Type B pancreatic cell (in vitro differentiated cells): Measurements from ENCODE around the gene PTPN1. TPM values are rescaled to one million over a fixed set of nuclear protein-coding genes. Genes with fewer than 3 reads are reported as not detected.

Source experiments
- DNase-seq: peaks from one replicate; pipeline ENCODE4 v3.0.0; 2021; ENCODE audit warnings: mixed read lengths; ENCODE audit not compliant: unreplicated experiment; ENCODE audit errors: extremely low spot score
- H3K27ac Mint-ChIP-seq: 2 replicates; pipeline ENCODE4 v1.8.0; 2021; ENCODE audit warnings: mild to moderate bottlenecking, mixed read lengths
- H3K27me3 Mint-ChIP-seq: 2 replicates; pipeline ENCODE4 v1.8.0; 2021; ENCODE audit warnings: mixed read lengths
- H3K36me3 Mint-ChIP-seq: 2 replicates; pipeline ENCODE4 v1.8.0; 2021; ENCODE audit warnings: mixed read lengths
- H3K4me1 Mint-ChIP-seq: one replicate; pipeline ENCODE4 v1.8.0; 2021; ENCODE audit warnings: mixed read lengths; ENCODE audit not compliant: unreplicated experiment
- H3K4me3 Mint-ChIP-seq: 2 replicates; pipeline ENCODE4 v1.8.0; 2021; ENCODE audit warnings: mild to moderate bottlenecking, mixed read lengths
- H3K9me3 Mint-ChIP-seq: 2 replicates; pipeline ENCODE4 v1.8.0; 2021; ENCODE audit warnings: mixed read lengths
- CTCF ChIP-seq: fragments of 200-600 bp; sonication (generic); conservative IDR thresholded peaks from 2 replicates; pipeline ENCODE4 v1.5.0; 2021; ENCODE audit warnings: antibody characterized with exemption, mild to moderate bottlenecking
- total RNA-seq: library from RNA; stranded (reverse); gene quantifications from 2 replicates; pipeline ENCODE4 v1.2.1, GENCODE V29; 2021; ENCODE audit warnings: low replicate concordance

PTPN1 gene
- total RNA-seq, 1 donor from 2014 or later = 27.6 TPM

GRCh38 chr20:50475681-50476292 lies 34.4 kb upstream of the PTPN1 start:
- Mint-ChIP-seq H3K36me3 (no peaks in the 10 kb centered on the region), H3K27ac (peak overlapping the region; percentile 32), H3K4me1 (peaks cover 12% of the 10 kb centered on the region), H3K4me3 (no peak overlapping the region), H3K27me3 (no peaks in the 10 kb centered on the region), H3K9me3 (no peaks in the 10 kb centered on the region)
- TF ChIP-seq CTCF = no peak
- DNase-seq = no peak

- H3K4me1 Mint-ChIP-seq = peaks cover 12% of the 10 kb centered on the region
- H3K36me3 Mint-ChIP-seq = no peaks in the 10 kb centered on the region
- TF ChIP-seq CTCF = no peak
- no peak overlapping the region for H3K4me3 Mint-ChIP-seq
- no peaks in the 10 kb centered on the region for H3K27me3 Mint-ChIP-seq
- DNase-seq = no peak
- no peak overlapping the region for H3K27ac Mint-ChIP-seq
- H3K9me3 Mint-ChIP-seq = no peaks in the 10 kb centered on the region
Observed at GRCh38 chr20:50477239-50477872, 32.8 kb upstream of the PTPN1 start.

DNA sequence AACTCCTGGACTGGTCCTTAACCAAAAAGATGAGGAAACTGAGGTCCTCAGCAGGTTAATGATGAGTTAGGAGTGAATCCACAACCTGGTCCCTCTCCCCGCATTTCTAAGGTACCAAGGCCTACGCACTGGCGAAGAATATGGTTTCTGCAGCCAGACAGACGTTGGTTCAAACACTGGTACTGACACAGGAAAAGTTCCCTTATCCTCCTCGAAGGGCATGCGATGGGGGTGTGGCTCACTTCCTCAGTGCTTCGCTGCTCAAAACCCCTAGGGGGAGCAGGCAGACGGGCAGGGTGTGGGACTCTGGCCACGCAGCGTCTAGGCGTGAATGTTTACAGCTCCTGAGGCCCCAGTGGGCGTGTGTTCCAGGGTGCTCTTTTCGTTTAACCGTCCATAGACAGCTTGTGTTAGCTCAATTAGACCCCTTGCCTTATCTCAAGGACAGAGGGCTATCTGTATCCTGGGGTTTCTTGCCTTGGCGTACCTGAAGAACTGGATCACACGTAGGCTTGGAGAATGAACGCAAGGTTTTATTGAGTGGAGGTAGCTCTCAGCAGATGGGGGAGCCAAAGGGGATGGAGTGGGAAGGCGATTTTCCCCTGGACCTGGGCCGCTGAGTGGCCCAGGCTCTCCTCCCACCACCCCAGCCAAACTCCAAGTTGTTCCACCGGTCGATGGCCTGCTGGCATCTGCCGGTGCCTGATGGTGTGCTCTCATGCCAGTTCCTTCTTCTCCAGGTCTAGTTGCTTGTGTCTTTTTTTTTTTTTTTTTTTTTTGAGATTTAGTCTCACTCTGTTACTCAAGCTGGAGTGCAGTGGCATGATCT lies 31.8 kb upstream of the PTPN1 start:
- no peak overlapping the region for H3K27ac Mint-ChIP-seq
- H3K36me3 Mint-ChIP-seq = no peaks in the 10 kb centered on the region
- no peak for DNase-seq
- H3K27me3 Mint-ChIP-seq = peaks cover 6% of the 10 kb centered on the region
- no peak overlapping the region for H3K4me3 Mint-ChIP-seq
- peaks cover 8% of the 10 kb centered on the region for H3K4me1 Mint-ChIP-seq
- no peaks in the 10 kb centered on the region for H3K9me3 Mint-ChIP-seq
- peak; percentile 72 for TF ChIP-seq CTCF

DNA sequence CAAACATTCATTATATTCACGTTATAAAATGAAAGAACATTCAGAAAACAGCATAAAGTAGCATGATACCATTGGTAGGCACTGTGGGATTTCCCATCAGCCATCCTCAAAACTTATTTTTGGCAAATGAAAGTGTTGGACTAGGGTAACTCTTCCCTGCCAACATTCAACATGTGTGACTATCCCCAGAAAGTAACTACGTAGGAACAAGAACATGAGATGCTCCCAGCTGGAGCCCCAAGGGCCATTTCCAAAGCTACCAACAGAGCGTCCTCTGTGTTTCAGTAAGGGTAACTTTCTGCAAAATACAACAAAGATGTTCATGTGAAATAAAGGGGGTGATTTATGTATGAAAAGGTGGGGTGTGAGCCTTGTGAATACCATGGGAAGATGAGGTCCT lies 28.4 kb upstream of the PTPN1 start:
- Mint-ChIP-seq H3K4me1 (no peaks in the 10 kb centered on the region), H3K27me3 (peaks cover 8% of the 10 kb centered on the region), H3K4me3 (no peak overlapping the region), H3K27ac (no peak overlapping the region), H3K36me3 (no peaks in the 10 kb centered on the region), H3K9me3 (no peaks in the 10 kb centered on the region)
- no peak for DNase-seq
- TF ChIP-seq CTCF = no peak

DNA sequence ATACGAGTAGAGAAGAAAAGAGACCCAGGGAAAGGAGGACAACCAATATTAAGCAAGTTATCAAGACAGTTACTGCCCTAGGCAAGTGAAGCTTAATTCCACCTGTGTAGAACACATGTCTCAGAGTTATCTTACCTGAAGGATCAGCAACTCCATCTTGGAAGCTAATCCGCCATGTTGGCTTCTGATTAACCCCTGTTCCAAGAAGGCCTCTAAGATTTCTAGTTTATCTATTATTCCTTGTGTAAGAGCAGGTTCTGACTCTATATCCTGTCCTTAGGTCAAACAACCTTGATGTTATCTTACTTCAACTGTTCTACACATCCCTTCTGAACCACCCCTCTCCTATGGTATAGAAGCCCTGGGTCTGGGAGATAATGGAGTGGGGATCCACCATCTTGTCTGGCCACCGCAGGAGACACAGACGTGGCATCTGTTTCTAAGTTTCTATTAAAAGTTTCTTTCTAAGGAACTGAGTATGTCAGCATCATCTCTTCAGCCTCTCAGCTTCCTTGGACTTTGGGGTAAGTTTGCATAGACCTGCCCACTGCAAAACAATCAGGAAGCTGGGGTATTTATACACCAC lies 27.7 kb upstream of the PTPN1 start:
- no peaks in the 10 kb centered on the region for H3K4me1 Mint-ChIP-seq
- H3K4me3 Mint-ChIP-seq = no peak overlapping the region
- no peaks in the 10 kb centered on the region for H3K36me3 Mint-ChIP-seq
- no peaks in the 10 kb centered on the region for H3K9me3 Mint-ChIP-seq
- peaks cover 8% of the 10 kb centered on the region for H3K27me3 Mint-ChIP-seq
- no peak for DNase-seq
- H3K27ac Mint-ChIP-seq = no peak overlapping the region
- no peak for TF ChIP-seq CTCF
